Activated T-helper 2 cell treated with anti-CD3 and anti-CD28 coated beads, Interferon-gamma antibody, Interleukin-2, Interleukin-4, amounts not matched to agents 10 μg/mL and 5 μg/mL and 100 μg/mL, durations not matched to agents 14 hours and 24 hours and 36 hours (primary cell): ENCODE data around the gene ARHGEF10L. TPM values are rescaled to one million over a fixed set of nuclear protein-coding genes. Genes with fewer than 3 reads are reported as not detected.

Source experiments
- DNase-seq: peaks from one replicate; pipeline ENCODE4 v3.0.0; 2021; ENCODE audit warnings: low spot score
- H3K27ac Mint-ChIP-seq: one replicate; pipeline ENCODE4 v1.8.0; 2021; ENCODE audit warnings: mixed read lengths
- H3K27me3 Mint-ChIP-seq: one replicate; pipeline ENCODE4 v1.8.0; 2021; ENCODE audit warnings: low read depth, mixed read lengths
- H3K36me3 Mint-ChIP-seq: one replicate; pipeline ENCODE4 v1.8.0; 2021; ENCODE audit warnings: low read depth, mixed read lengths
- H3K4me1 Mint-ChIP-seq: one replicate; pipeline ENCODE4 v1.8.0; 2021; ENCODE audit warnings: low read depth, mixed read lengths
- H3K4me3 Mint-ChIP-seq: one replicate; pipeline ENCODE4 v1.8.0; 2021; ENCODE audit warnings: low read depth, mild to moderate bottlenecking, moderate library complexity, mixed read lengths
- H3K9me3 Mint-ChIP-seq: one replicate; pipeline ENCODE4 v1.8.0; 2021; ENCODE audit warnings: mixed read lengths
- intact Hi-C: fragments of 100-400 bp; cut with micrococcal nuclease; formaldehyde crosslinking; loops from one replicate; pipeline ENCODE4 v1.15.1; 2023
- total RNA-seq: library from RNA; stranded (reverse); gene quantifications from 2 replicates; pipeline ENCODE4 v1.2.3, GENCODE V29; 2022

Gene ARHGEF10L
- total RNA-seq, 1 donor from 2014 or later = 0.05 TPM

- Mint-ChIP-seq H3K4me3 (no peak overlapping the region), H3K9me3 (no peaks in the 10 kb centered on the region)
- intact Hi-C loops = no loop called here
Measured at GRCh38 chr1:17700945-17701810, 161.7 kb downstream of the ARHGEF10L start.

GRCh38 chr1:17704176-17704575 lies 164.7 kb downstream of the ARHGEF10L start:
- no peaks in the 10 kb centered on the region for H3K36me3 Mint-ChIP-seq
- no peak overlapping the region for H3K27ac Mint-ChIP-seq
- no peak overlapping the region for H3K4me3 Mint-ChIP-seq
- no peaks in the 10 kb centered on the region for H3K27me3 Mint-ChIP-seq
- intact Hi-C loops = no loop called here
- no peaks in the 10 kb centered on the region for H3K9me3 Mint-ChIP-seq
- DNase-seq = no peak
- no peaks in the 10 kb centered on the region for H3K4me1 Mint-ChIP-seq

More at GRCh38 chr1:17700945-17701810, 161.7 kb downstream of the ARHGEF10L start:
- Mint-ChIP-seq H3K4me1 (no peaks in the 10 kb centered on the region), H3K27ac (no peak overlapping the region), H3K36me3 (no peaks in the 10 kb centered on the region), H3K27me3 (no peaks in the 10 kb centered on the region)
- DNase-seq = no peak

- Mint-ChIP-seq H3K9me3 (no peaks in the 10 kb centered on the region), H3K4me3 (no peak overlapping the region), H3K36me3 (no peaks in the 10 kb centered on the region), H3K4me1 (no peaks in the 10 kb centered on the region), H3K27me3 (no peaks in the 10 kb centered on the region), H3K27ac (no peak overlapping the region)
- intact Hi-C loops = no loop called here
- no peak for DNase-seq
Measured at GRCh38 chr1:17706445-17706844, 166.9 kb downstream of the ARHGEF10L start.

- no peak for DNase-seq
- Mint-ChIP-seq H3K36me3 (no peaks in the 10 kb centered on the region), H3K4me1 (no peaks in the 10 kb centered on the region), H3K27ac (no peak overlapping the region), H3K4me3 (no peak overlapping the region), H3K27me3 (no peaks in the 10 kb centered on the region), H3K9me3 (no peaks in the 10 kb centered on the region)
- intact Hi-C loops = no loop called here
Measured at GRCh38 chr1:17709981-17710380, 170.5 kb downstream of the ARHGEF10L start.

GRCh38 chr1:17710889-17711576 lies 171.5 kb downstream of the ARHGEF10L start:
- no peaks in the 10 kb centered on the region for H3K4me1 Mint-ChIP-seq
- H3K36me3 Mint-ChIP-seq = no peaks in the 10 kb centered on the region
- DNase-seq = no peak
- H3K27me3 Mint-ChIP-seq = no peaks in the 10 kb centered on the region
- no peak overlapping the region for H3K4me3 Mint-ChIP-seq
- H3K9me3 Mint-ChIP-seq = no peaks in the 10 kb centered on the region
- no peak overlapping the region for H3K27ac Mint-ChIP-seq
- intact Hi-C loops = no loop called here

- no peak overlapping the region for H3K27ac Mint-ChIP-seq
- H3K36me3 Mint-ChIP-seq = no peaks in the 10 kb centered on the region
- no peaks in the 10 kb centered on the region for H3K9me3 Mint-ChIP-seq
- H3K4me1 Mint-ChIP-seq = no peaks in the 10 kb centered on the region
- no peaks in the 10 kb centered on the region for H3K27me3 Mint-ChIP-seq
- no peak for DNase-seq
- intact Hi-C loops = no loop called here
- no peak overlapping the region for H3K4me3 Mint-ChIP-seq
Measured at GRCh38 chr1:17711577-17711910, 172.0 kb downstream of the ARHGEF10L start.

GRCh38 chr1:17711941-17712340 lies 172.4 kb downstream of the ARHGEF10L start:
- no peaks in the 10 kb centered on the region for H3K27me3 Mint-ChIP-seq
- intact Hi-C loops = no loop called here
- no peaks in the 10 kb centered on the region for H3K4me1 Mint-ChIP-seq
- H3K36me3 Mint-ChIP-seq = no peaks in the 10 kb centered on the region
- DNase-seq = no peak
- H3K27ac Mint-ChIP-seq = no peak overlapping the region
- H3K9me3 Mint-ChIP-seq = no peaks in the 10 kb centered on the region
- H3K4me3 Mint-ChIP-seq = no peak overlapping the region

- Mint-ChIP-seq H3K9me3 (no peaks in the 10 kb centered on the region), H3K4me1 (no peaks in the 10 kb centered on the region)
- intact Hi-C loops = no loop called here
Measured at GRCh38 chr1:17713993-17714392, 174.5 kb downstream of the ARHGEF10L start.

GRCh38 chr1:17717594-17718535 lies 178.4 kb downstream of the ARHGEF10L start:
- Mint-ChIP-seq H3K27ac (no peak overlapping the region), H3K27me3 (no peaks in the 10 kb centered on the region), H3K36me3 (no peaks in the 10 kb centered on the region), H3K4me1 (no peaks in the 10 kb centered on the region), H3K9me3 (no peaks in the 10 kb centered on the region), H3K4me3 (no peak overlapping the region)
- no peak for DNase-seq
- intact Hi-C loops = no loop called here

More at GRCh38 chr1:17713993-17714392, 174.5 kb downstream of the ARHGEF10L start:
- H3K27me3 Mint-ChIP-seq = no peaks in the 10 kb centered on the region
- no peak overlapping the region for H3K4me3 Mint-ChIP-seq
- DNase-seq = no peak
- H3K27ac Mint-ChIP-seq = no peak overlapping the region
- no peaks in the 10 kb centered on the region for H3K36me3 Mint-ChIP-seq

GRCh38 chr1:17719874-17720273 lies 180.4 kb downstream of the ARHGEF10L start:
- DNase-seq = no peak
- Mint-ChIP-seq H3K9me3 (no peaks in the 10 kb centered on the region), H3K36me3 (no peaks in the 10 kb centered on the region), H3K27me3 (no peaks in the 10 kb centered on the region), H3K4me3 (no peak overlapping the region), H3K4me1 (no peaks in the 10 kb centered on the region), H3K27ac (no peak overlapping the region)
- intact Hi-C loops = no loop called here

- Mint-ChIP-seq H3K27me3 (no peaks in the 10 kb centered on the region), H3K27ac (no peak overlapping the region), H3K4me1 (no peaks in the 10 kb centered on the region), H3K4me3 (no peak overlapping the region), H3K36me3 (no peaks in the 10 kb centered on the region), H3K9me3 (no peaks in the 10 kb centered on the region)
- DNase-seq = no peak
- intact Hi-C loops = no loop called here
Measured at GRCh38 chr1:17721444-17721843, 181.9 kb downstream of the ARHGEF10L start.

- Mint-ChIP-seq H3K4me3 (no peak overlapping the region), H3K27ac (no peak overlapping the region), H3K27me3 (no peaks in the 10 kb centered on the region), H3K9me3 (no peaks in the 10 kb centered on the region), H3K36me3 (no peaks in the 10 kb centered on the region), H3K4me1 (no peaks in the 10 kb centered on the region)
- intact Hi-C loops = no loop called here
- no peak for DNase-seq
Measured at GRCh38 chr1:17723684-17724083, 184.2 kb downstream of the ARHGEF10L start.
